ENCODE results near the gene TXNL4B.

TXNL4B gene

GRCh38 chr16:72098936-72099335, 5.5 kb upstream of the TXNL4B start:
- Histone ChIP-seq H3K27ac (ENCODE audit: poor library complexity, severe bottlenecking) (no peak overlapping the region), H3K36me3 (ENCODE audit: low read depth) (peaks cover 88% of the 10 kb centered on the region), H3K27me3 (ENCODE audit: insufficient read depth, poor library complexity, severe bottlenecking) (no peaks in the 10 kb centered on the region), H3K4me3 (ENCODE audit: severe bottlenecking) (no peak overlapping the region), H3K9me3 (ENCODE audit: severe bottlenecking) (no peaks in the 10 kb centered on the region), H3K4me1 (ENCODE audit: insufficient read depth, poor library complexity, severe bottlenecking) (peaks cover 9% of the 10 kb centered on the region)
- DNase-seq (ENCODE audit: low spot score) (no peak), ATAC-seq (ENCODE audit: low read depth) (peak; percentile 16; the same call in 2 of the 3 replicates)
- TF ChIP-seq CTCF (IDR thresholded peaks at IDR 0.05; ENCODE audit: poor library complexity, severe bottlenecking) = no peak

- Histone ChIP-seq H3K9me3 (ENCODE audit: severe bottlenecking) (no peaks in the 10 kb centered on the region), H3K36me3 (ENCODE audit: low read depth) (peaks cover 63% of the 10 kb centered on the region), H3K4me3 (ENCODE audit: severe bottlenecking) (peak overlapping the region; percentile 80), H3K27ac (ENCODE audit: poor library complexity, severe bottlenecking) (peak overlapping the region; percentile 55), H3K4me1 (ENCODE audit: insufficient read depth, poor library complexity, severe bottlenecking) (peaks cover 17% of the 10 kb centered on the region), H3K27me3 (ENCODE audit: insufficient read depth, poor library complexity, severe bottlenecking) (no peaks in the 10 kb centered on the region)
- no peak; the same call in 2 of the 3 replicates for ATAC-seq (ENCODE audit: low read depth)
- DNase-seq (ENCODE audit: low spot score) = no peak
- no peak for TF ChIP-seq CTCF (IDR thresholded peaks at IDR 0.05; ENCODE audit: poor library complexity, severe bottlenecking)
Measured at GRCh38 chr16:72094266-72094610, 818 bp upstream of the TXNL4B start.

GRCh38 chr16:72092832-72093447, 480 bp downstream of the TXNL4B start:
- peak overlapping the region; percentile 55 for H3K27ac ChIP-seq (ENCODE audit: poor library complexity, severe bottlenecking)
- H3K9me3 ChIP-seq (ENCODE audit: severe bottlenecking) = no peaks in the 10 kb centered on the region
- ATAC-seq (ENCODE audit: low read depth) = peak; percentile 24; the same call in 2 of the 3 replicates
- no peak for TF ChIP-seq CTCF (IDR thresholded peaks at IDR 0.05; ENCODE audit: poor library complexity, severe bottlenecking)
- peak overlapping the region; percentile 80 for H3K4me3 ChIP-seq (ENCODE audit: severe bottlenecking)
- H3K27me3 ChIP-seq (ENCODE audit: insufficient read depth, poor library complexity, severe bottlenecking) = no peaks in the 10 kb centered on the region
- DNase-seq (ENCODE audit: low spot score) = no peak
- peaks cover 66% of the 10 kb centered on the region for H3K36me3 ChIP-seq (ENCODE audit: low read depth)
- peaks cover 17% of the 10 kb centered on the region for H3K4me1 ChIP-seq (ENCODE audit: insufficient read depth, poor library complexity, severe bottlenecking)

- Histone ChIP-seq H3K27me3 (ENCODE audit: insufficient read depth, poor library complexity, severe bottlenecking) (no peaks in the 10 kb centered on the region), H3K4me3 (ENCODE audit: severe bottlenecking) (no peak overlapping the region), H3K36me3 (ENCODE audit: low read depth) (peaks cover 59% of the 10 kb centered on the region), H3K27ac (ENCODE audit: poor library complexity, severe bottlenecking) (no peak overlapping the region), H3K9me3 (ENCODE audit: severe bottlenecking) (no peaks in the 10 kb centered on the region), H3K4me1 (ENCODE audit: insufficient read depth, poor library complexity, severe bottlenecking) (peaks cover 17% of the 10 kb centered on the region)
- DNase-seq (ENCODE audit: low spot score) (no peak), ATAC-seq (ENCODE audit: low read depth) (no peak)
- TF ChIP-seq CTCF (IDR thresholded peaks at IDR 0.05; ENCODE audit: poor library complexity, severe bottlenecking) = no peak
Measured at GRCh38 chr16:72091217-72091616, 2.2 kb downstream of the TXNL4B start.

GRCh38 chr16:72085002-72085401, 8.4 kb downstream of the TXNL4B start:
- Histone ChIP-seq H3K4me3 (ENCODE audit: severe bottlenecking) (no peak overlapping the region), H3K9me3 (ENCODE audit: severe bottlenecking) (peaks cover 7% of the 10 kb centered on the region), H3K27me3 (ENCODE audit: insufficient read depth, poor library complexity, severe bottlenecking) (no peaks in the 10 kb centered on the region), H3K27ac (ENCODE audit: poor library complexity, severe bottlenecking) (no peak overlapping the region), H3K36me3 (ENCODE audit: low read depth) (peaks cover 48% of the 10 kb centered on the region), H3K4me1 (ENCODE audit: insufficient read depth, poor library complexity, severe bottlenecking) (no peaks in the 10 kb centered on the region)
- no peak for TF ChIP-seq CTCF (IDR thresholded peaks at IDR 0.05; ENCODE audit: poor library complexity, severe bottlenecking)
- ATAC-seq (ENCODE audit: low read depth) = no peak
- no peak for DNase-seq (ENCODE audit: low spot score)
